ENCODE measurements around the gene RASAL1.
A peak's percentile ranks its signal among the peaks of the same experiment; 100 is the strongest.

RASAL1 gene

DNA sequence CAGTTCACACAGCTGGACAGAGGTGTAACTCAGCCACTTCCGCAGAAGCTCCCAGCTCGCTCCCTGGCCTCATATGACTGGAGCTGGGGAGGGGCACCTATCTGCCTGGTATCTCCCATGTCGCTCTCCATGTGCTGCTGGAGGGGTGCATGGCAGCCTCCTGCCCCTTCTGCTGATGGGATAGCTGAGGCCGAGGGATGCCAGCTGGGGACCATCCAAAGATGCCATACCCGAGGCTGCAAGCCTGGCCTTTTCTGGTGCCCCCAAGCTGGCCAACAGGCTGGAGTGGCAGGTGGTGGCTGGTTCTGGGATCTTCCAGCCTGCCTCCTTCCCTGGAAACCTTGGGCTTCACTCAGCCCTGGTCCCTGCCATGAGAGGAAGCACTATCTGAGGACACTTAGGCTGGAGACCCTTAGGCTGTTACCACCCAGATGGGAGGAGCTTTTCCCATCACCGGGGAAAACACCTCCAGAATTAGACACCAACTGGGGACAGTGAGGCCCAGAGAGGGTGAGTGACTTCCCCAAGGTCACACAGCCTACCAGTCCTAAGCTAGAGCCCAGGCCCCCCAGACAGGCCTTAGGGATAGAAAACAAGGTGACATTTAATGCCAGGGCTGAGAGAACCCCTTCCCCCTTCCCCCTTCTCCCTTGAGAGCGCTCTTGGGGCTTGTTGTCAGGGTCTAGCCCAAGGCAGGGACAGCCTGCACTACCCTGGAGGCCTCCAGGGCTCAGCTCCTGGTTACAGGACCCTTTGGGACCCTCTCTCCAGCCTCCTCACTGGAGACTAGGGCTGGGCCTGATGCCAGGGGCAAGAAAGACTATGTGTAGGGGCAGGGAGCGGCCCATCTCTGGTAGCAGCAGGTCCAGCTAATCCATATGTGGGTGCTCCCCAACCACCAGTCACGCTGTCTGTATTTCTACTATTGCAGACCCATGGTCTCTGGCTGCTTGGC, 71.9 kb downstream of the RASAL1 start:
- peak overlapping the region; percentile 67 for H3K27ac ChIP-seq (ENCODE audit: low read length)
- no peaks in the 10 kb centered on the region for H3K36me3 ChIP-seq (replicated peaks; ENCODE audit: low read depth, low read length)
- no peak overlapping the region for H3K4me3 ChIP-seq (ENCODE audit: low read length)
- no peak for TF ChIP-seq EZH2phosphoT487 (IDR thresholded peaks at IDR 0.05; ENCODE audit: low read depth)
- no peak for TF ChIP-seq CTCF (IDR thresholded peaks at IDR 0.05; ENCODE audit: low read depth, low read length)
- H3K9ac ChIP-seq (ENCODE audit: low read length): peak overlapping the region; percentile 16; the same call in 1 of the 2 replicates
- no peaks in the 10 kb centered on the region for H3K9me3 ChIP-seq (ENCODE audit: insufficient read depth, low read length)
- no peak overlapping the region for H2AFZ ChIP-seq (ENCODE audit: low read depth, low read length)
- H3K27me3 ChIP-seq (ENCODE audit: low read depth, low read length): no peaks in the 10 kb centered on the region
- peak overlapping the region; percentile 58; the same call in 1 of the 2 replicates for H3K4me2 ChIP-seq (ENCODE audit: low read length)
- no peaks in the 10 kb centered on the region for H3K79me2 ChIP-seq (ENCODE audit: low read length)
- peaks cover 62% of the 10 kb centered on the region for H3K4me1 ChIP-seq (ENCODE audit: low read length)
- H4K20me1 ChIP-seq (ENCODE audit: insufficient read depth, low read length): no peaks in the 10 kb centered on the region

GRCh38 chr12:113062502-113063395, 72.8 kb downstream of the RASAL1 start:
- Histone ChIP-seq H3K9ac (ENCODE audit: low read length) (peak overlapping the region; percentile 16), H3K9me3 (ENCODE audit: insufficient read depth, low read length) (no peaks in the 10 kb centered on the region), H3K27me3 (ENCODE audit: low read depth, low read length) (no peaks in the 10 kb centered on the region), H4K20me1 (ENCODE audit: insufficient read depth, low read length) (no peaks in the 10 kb centered on the region), H3K27ac (ENCODE audit: low read length) (peak overlapping the region; percentile 67), H3K4me2 (ENCODE audit: low read length) (peak overlapping the region; percentile 58), H3K4me3 (ENCODE audit: low read length) (peak overlapping the region; percentile 26; the same call in 1 of the 2 replicates), H3K4me1 (ENCODE audit: low read length) (peaks cover 54% of the 10 kb centered on the region), H3K36me3 (replicated peaks; ENCODE audit: low read depth, low read length) (no peaks in the 10 kb centered on the region), H3K79me2 (ENCODE audit: low read length) (no peaks in the 10 kb centered on the region), H2AFZ (ENCODE audit: low read depth, low read length) (peak overlapping the region; percentile 59; the same call in 1 of the 2 replicates)
- TF ChIP-seq CTCF (IDR thresholded peaks at IDR 0.05; ENCODE audit: low read depth, low read length) (peak; percentile 16; the same call in 1 of the 2 replicates), EZH2phosphoT487 (IDR thresholded peaks at IDR 0.05; ENCODE audit: low read depth) (no peak)

DNA sequence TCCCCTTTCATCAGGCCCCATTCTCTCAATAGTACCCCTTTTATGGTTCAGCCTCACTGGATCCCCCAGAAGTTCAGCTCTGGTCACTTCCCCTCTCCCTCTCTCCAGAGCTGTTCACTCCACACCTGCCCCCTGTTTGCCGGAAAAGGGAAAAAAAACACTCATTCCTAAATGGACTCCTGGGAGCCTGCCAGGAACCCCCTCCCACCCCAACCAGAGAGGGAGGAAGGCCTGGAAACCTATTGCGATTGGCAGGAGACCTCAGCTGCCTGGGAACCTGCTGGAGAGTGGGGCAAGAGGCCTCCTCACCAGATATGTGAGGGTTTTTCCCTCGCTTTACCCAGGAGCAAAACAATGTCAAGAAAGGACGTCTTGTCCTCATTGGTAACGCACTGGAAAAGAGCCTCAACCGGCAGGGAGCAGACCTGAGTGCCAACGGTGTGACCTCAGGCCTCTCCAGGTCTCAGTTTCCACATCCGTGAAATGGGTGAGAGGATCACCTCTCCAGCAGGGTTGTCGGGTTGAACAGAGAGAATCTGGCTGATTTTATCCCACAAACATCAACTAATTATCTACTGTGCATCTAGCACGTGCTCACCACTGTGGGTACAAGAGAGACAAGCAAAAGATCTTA, 74.4 kb downstream of the RASAL1 start:
- H3K4me1 ChIP-seq (ENCODE audit: low read length): peaks cover 48% of the 10 kb centered on the region
- no peaks in the 10 kb centered on the region for H3K27me3 ChIP-seq (ENCODE audit: low read depth, low read length)

More for the DNA sequence above, 74.4 kb downstream of the RASAL1 start:
- H3K4me2 ChIP-seq (ENCODE audit: low read length): peak overlapping the region; percentile 32; the same call in 1 of the 2 replicates
- H3K9me3 ChIP-seq (ENCODE audit: insufficient read depth, low read length): no peaks in the 10 kb centered on the region
- no peaks in the 10 kb centered on the region for H3K79me2 ChIP-seq (ENCODE audit: low read length)
- no peak overlapping the region for H3K4me3 ChIP-seq (ENCODE audit: low read length)
- TF ChIP-seq EZH2phosphoT487 (IDR thresholded peaks at IDR 0.05; ENCODE audit: low read depth) (no peak), CTCF (IDR thresholded peaks at IDR 0.05; ENCODE audit: low read depth, low read length) (no peak)
- H4K20me1 ChIP-seq (ENCODE audit: insufficient read depth, low read length): no peaks in the 10 kb centered on the region
- no peaks in the 10 kb centered on the region for H3K36me3 ChIP-seq (replicated peaks; ENCODE audit: low read depth, low read length)
- H3K27ac ChIP-seq (ENCODE audit: low read length): peak overlapping the region; percentile 67
- H2AFZ ChIP-seq (ENCODE audit: low read depth, low read length): peak overlapping the region; percentile 36; the same call in 1 of the 2 replicates
- H3K9ac ChIP-seq (ENCODE audit: low read length): 0 out of 2 replicates have a peak overlapping the region, but pooled peaks have one; percentile 3
